Measurements from ENCODE around the gene OR56A4.
A peak's percentile ranks its signal among the peaks of the same experiment; 100 is the strongest.
"Not testable (repeated sequence)": the region's sequence is repeated elsewhere in the genome, so short reads cannot be mapped to it uniquely, and the experiment has no call there.

Gene OR56A4, protein sequence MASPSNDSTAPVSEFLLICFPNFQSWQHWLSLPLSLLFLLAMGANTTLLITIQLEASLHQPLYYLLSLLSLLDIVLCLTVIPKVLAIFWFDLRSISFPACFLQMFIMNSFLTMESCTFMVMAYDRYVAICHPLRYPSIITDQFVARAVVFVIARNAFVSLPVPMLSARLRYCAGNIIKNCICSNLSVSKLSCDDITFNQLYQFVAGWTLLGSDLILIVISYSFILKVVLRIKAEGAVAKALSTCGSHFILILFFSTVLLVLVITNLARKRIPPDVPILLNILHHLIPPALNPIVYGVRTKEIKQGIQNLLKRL

DNA sequence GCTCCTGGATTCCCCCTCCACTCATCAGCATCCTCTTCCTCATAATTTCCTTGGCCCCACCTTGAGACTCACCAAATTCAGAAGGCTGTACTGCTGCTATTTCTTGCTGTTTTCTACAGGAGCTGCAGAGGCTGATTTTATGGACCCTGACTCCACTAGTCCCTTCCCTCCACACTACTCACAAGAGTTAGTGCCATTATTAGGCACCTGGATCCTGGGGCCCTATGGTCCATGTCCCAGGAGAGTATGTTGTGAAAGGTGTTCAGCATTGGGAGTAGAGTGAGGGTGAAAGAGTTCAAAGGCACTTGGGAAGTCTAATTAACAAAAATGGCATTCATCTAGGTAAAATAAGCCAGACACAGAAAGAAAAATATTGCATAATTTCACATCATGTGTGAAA, at the start of gene OR56A4:
OR56A4 (minus strand) TSS at position 101 of the 400 bp plus-strand sequence. CDS start 3,954 bp downstream, outside the sequence.
- DNase-seq = no peak

DNA sequence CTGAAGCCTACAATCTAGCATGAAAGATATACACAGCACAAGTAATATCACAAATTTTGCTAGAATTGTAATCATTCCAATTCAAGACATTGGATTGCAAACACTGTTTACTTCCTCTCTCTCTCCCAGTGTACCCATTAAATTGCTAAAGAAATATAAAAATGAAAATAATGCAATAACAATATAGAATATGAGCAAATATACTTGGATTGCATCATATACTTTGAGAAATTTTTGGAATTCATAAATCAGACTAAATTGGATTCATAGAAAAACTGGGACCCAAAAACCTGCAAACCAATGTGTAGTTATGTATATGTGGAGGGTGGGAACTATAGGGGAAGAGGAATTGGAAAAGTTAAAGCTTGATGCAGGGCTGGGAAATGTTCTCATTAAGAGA, 48.8 kb upstream of the OR56A4 start:
- DNase-seq = no peak

DNA sequence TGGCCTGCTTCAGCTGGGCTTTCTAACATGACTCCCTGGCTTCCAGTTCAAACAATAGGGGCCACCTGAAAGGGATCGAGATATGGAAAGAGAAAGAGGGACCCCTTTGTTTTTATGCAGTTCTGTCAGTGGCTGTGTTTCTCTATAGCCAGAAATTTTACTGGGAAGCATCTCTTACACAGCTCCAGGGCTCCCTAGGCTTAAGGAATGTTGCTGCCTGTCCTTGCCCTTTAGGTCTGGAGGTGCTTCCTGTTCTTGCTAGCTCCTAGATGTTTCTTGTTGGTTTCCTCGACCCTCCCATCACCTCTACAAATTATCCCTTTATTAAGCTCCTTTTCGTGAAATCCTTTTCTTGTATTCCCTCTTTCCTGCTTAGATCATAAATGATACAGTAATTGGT, 45.6 kb upstream of the OR56A4 start:
- DNase-seq = no peak

DNA sequence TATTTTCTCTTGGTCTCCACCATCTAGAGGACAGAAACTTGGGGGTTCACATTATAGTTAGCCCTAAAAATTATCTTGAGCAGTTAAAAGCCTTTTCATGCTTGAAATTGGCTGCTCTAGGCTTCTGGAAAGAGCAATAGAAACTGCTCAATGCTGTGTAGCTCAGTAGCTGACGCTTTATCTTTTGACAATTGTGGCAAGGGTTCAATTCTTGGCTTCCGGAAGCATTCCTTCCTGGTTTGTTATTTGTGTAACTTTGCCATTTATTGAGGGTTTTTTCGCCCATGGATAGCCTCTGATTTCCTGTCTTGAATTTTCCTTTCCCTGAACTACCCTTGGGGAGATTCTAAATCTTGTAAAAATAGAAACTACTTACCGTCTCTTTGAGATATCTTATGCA, 34.1 kb upstream of the OR56A4 start:
- DNase-seq = no peak

DNA sequence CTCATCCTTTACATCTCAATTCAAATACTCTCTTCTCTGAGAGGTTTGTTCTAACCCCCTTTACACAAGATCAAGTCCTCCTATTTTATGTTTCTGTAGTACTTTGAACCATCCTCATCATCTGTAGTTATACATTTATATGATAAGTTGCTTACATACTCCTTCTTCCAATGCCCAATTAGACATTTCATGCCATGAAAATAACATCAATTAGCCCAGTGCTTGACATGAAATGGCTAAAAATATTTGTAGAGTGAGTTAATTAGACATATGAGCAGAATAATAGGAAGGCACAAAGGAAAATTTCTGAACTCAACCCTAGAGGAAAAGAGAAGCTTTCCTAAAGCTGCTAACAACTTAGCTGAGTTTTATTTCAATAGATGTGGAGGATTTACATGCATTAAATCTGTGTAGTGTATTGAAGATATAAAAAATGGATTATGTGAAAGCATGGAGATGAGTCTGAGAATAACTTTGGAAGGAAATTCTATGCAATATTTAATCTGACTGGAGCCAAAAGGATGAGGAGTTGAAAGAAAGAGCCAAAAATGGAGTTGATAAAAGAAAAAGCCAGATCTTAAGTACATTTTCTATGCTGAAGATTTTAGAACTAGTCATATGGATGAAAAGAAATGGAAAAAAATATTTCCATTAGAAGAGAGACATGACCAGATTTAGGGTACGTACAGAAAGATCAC, 24.1 kb upstream of the OR56A4 start, which contains the start of gene OR56A1:
OR56A1 (minus strand) TSS at position 51 of the 698 bp plus-strand sequence. CDS start 3,066 bp downstream, outside the sequence.
- no peak for DNase-seq

DNA sequence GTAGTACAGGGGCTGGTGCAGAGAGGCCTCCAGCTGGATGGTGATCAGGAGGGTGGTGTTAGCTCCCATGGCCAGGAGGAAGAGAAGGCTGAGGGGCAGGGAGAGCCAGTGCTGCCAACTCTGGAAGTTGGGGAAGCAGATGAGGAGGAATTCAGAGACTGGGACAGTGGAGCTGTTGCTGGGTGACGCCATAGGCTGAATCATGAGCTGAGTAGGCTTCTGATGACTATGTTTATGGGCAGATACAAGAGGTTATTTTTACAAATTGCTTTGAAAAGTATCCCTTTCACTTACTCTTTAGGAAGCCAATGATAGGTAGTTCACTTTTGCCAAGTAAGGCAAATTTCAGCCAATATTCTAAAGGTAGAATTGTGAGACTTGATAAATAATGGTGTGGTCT, 20.8 kb upstream of the OR56A4 start:
- no peak for DNase-seq

DNA sequence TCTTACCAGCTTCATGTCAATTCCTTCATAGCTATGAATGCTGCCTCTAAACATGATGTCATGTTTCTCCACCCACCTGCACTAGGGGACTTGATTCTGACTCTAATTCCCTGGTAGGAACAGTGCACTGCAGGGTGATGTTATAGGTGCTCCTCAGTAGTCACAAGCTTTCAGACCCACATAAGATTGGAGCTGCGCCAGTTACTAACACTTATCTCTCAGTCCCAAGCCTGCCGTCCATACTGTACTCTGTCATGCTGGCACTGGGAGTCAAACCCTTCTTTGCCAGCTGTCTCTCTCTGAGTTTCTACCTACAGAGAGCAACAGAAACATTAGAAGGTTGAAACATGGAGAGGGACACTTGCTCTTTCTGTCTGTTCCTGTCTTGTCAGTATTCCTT, 18.3 kb upstream of the OR56A4 start:
- no peak for DNase-seq

DNA sequence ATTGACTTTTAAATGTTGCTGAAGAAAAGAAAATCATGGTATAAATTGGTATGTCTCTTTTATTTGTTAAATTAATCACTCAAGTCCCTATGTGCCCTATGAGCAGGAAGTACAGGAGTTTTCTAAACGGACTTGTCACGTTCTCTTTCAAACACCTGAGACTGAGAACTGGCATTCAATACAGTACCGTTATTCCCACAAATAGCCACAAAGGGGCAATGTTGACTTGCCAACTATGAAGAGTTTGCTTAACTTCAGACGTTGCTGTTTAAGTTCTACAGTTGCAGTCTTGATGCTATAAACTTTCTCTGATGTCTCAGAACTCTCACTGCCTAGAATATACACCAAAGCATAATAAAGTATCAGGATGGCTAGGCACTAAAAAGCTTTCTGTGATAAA, 16.2 kb upstream of the OR56A4 start:
- DNase-seq = no peak

DNA sequence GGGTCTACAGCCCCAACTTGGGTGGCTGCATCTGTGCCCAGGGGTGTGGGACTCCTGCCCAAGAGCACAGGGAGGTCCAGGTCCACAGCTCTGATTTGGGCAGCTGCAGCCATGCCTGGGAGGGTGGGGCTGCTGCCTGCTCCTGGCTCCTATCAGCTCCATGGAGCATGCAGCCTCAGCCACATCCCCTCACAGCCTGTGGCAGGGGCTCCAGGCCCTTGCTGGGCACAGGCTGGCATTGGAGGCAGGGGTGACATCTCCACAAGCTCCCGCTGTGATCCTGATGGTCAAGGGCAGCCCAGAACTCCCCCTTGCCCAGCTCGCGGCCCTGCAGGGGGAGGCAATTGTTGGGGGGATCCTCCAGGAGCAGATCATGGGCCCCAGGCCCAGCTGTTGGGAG, 6.3 kb upstream of the OR56A4 start:
- no peak for DNase-seq

DNA sequence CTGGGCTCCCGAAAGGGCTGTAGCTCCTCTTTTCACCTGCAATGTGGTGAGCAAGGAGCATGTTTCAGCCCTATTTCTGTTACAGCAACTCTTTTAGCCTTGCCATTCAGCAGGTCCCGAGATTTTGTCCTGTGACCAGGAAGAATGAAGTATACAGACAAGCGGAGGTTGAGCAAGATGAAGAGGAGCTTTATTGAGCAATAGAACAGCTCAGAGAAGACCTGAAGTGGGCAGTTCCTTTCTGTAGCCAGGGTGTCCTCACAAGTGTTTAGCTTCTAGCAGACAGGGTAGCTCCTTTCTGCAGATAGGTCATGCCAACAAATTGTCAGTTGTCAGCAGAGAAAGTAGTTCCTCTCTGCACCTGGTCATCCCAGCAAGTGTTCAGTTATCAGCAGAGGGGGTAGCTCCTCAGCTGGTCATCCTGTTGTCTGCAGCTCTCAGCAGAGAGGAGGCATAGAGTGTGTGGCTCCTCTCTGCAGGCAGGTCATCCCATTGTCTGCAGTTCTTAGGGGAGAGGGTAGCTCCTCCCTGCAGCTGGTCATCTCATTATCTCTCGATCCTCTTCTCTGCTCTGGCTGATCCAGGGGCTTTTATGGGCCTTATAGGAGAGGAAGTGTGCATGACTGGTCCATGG, 5.4 kb upstream of the OR56A4 start:
- no peak for DNase-seq

DNA sequence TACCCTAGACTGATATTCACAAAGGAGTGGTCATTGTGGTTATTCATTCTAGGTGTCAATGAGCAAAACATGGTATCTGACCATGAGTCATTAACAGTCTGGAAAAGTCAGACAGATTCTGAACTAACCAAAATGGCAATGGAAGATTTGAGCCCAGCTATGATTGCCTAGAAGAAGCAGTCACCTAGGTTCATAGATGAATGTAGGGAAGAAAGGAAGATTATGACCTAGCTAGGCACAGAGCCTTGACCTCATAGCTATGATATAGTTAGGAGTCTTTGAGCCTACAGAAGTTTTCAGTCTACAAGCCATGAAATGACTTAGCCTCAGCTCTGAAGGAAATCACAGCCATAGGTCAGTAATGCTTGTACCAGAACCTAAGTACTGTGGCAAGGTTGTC, 351 bp downstream of the OR56A4 start:
- no peak for DNase-seq

DNA sequence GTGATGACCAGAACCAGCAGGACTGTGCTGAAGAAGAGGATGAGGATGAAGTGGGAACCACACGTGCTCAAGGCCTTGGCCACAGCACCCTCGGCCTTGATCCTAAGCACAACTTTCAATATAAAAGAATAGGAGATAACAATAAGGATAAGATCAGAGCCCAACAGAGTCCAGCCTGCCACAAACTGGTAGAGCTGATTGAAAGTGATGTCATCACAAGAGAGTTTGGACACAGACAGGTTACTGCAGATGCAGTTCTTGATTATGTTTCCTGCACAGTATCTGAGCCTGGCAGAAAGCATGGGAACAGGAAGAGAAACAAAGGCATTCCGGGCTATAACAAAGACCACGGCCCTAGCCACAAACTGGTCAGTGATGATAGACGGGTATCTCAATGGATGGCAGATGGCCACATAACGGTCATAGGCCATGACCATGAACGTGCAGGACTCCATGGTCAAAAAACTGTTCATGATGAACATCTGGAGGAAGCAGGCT, 4.5 kb downstream of the OR56A4 start:
- no peak for DNase-seq

DNA sequence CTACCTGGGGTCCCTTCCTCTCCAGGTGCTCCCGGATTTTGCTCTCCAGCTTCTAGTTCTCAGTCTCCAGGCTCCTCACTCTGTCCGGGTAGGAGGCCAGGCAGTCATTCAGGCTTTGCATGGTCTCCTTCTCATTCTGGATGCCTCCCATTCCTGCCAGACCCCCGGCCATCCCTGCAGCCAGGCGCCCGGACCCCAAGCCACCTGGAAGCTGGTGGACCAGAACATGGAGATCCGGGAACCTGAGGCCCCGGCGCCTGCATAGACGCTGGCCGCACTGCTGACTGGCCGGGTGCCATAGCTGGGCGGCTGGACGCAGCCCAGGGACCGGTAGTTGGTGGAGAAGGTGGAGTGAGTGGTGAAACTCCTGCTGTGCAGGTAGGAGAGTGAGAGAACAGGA, 12.0 kb downstream of the OR56A4 start:
- DNase-seq = no peak

DNA sequence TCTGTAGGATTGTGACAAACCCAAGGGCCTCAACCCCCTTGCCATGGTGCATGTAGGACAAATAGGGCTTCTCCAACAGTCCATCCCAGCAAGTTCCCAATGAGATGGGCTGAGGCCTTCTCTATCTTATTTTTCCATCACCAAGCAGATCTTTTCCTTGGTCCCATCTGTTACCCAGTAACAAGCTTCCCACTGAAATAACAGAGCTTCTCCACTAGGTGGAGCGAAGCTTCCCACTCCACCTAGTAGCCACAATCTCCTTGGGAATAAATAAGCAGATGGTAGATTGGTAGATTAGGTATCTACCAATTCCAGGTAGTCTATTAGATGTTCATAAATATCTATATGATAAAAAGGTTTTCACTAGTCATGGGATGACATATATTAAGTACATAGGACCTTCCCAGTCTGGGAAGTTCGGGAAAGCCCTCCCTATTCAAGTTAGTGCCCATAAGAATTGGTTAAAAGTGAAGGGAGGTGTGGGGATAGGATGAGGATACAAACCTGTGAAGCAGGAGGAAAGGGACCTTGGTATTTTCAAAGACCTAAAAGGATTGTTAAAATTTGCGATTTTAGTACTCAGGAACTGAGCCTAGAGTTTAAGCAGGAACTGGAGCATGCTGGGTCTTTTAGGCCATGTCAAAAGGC, 14.0 kb downstream of the OR56A4 start:
- peak; percentile 33 for DNase-seq

DNA sequence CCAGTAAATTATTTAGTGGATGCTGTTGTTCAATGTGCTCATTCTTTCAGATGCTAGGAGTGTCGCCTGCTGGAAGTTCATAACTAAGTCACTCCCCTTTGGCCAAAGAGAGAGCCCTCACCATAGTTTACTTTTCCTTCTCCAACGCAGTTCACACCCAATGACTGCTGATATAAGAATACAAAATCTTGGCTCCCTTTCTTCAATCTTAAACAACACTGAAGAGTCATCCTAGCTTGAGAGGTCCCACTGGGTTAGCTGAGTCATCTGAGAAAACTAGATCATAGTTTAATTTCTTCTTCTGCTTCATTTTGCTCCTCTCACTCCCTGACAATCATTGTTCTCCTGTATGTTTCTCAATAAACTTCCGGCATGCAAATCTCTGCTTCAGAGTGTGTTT, 14.6 kb downstream of the OR56A4 start:
- no peak for DNase-seq

DNA sequence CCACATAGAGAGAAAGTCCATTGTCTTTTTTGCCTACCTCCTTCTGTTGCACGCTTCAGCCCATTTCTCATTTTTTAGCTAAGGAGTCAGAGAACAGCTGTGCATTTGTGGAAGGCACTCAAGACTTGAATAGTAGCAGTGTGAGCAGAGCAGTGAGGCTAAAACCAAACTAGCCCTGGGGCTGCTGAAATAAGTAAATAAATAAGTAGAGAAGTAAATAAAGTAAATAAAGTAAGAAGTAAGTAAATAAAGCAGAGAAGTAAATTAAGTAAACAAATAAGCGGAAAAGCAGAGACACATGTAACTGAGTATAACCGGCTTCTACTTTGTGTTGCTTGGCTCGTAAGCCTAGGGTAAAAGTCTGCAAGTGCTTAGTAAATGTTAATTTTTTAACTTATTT, 17.5 kb downstream of the OR56A4 start:
- DNase-seq = no peak

DNA sequence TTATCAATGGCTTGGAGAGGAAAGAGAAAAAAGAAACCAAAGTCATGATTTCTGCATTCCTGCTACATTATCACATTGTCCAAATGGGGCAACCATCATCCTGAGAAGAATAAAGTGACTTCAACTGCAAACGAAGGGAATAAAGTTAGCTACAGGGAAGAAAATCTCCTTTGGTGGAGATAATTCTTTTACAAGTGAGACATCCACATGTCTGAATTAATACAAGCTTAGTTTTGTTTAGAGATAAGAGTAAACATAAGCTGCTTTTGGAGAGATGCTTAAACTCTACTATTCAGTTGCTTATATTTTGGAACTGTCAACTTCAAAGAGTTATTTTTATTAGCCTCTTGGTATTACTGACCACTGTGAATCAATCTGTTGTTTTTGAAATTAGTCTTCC, 19.9 kb downstream of the OR56A4 start, which contains the start of gene OR52L1:
OR52L1 (minus strand) TSS at position 101 of the 400 bp plus-strand sequence; CDS start at position 46, 55 bp downstream.
- DNase-seq = no peak

DNA sequence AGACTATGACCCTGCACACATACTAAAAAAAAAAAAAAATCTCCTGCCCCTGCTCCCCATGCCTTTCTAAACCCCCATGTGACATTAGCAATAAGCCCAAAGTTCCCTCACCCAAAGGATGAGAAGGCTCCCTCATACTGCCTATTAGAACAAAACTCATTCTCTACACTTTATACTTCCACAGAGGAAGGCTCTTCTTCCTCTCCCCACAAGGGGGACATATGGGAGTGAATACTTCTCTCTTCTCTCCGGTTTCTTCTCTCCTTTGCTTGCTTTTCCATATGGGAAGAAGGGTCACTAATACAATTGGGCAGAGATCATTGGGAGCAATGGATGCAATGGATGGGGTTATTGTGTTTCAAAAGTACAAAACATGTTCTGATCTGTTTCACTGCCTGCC, 23.3 kb downstream of the OR56A4 start:
- no peak for DNase-seq

DNA sequence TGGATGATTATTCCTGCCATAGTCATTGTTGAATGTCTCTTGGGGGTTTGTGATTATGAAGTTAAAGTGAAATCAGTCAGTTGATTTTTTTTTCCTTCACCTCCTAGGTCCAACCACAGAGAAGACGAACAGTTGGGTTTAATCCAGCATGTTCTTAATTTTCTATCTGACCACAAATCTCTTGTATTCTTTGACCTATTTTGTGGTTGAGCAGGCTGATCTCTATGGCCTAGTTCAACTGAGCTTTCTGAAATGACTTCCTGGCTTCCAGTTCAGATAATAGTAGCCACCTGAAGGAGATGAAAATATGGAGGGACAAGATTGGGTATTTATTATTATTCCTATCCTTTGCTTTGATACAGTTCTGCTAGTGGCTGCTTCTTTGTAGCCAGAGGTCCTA, 33.2 kb downstream of the OR56A4 start:
- no peak for DNase-seq

DNA sequence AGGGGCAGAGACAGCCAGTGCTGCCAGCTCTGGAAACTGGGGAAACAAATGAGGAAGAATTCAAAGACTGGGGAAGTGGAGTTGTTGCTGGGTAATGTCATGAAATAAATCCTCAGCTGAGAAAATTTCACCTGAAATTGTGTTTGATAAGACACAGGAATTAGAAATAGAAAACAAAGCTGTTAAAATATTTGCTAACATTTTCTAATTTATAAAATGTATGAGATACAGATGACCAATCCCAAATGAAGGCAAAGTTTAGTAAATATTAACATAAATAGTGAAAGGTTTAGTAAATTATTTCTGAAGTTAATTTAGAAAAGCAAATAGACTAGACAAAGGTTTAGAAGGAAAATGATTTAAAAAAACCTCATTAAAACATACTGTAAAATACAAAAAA, 38.4 kb downstream of the OR56A4 start, which contains the start of gene OR56A5:
OR56A5 (minus strand) TSS at position 101 of the 400 bp plus-strand sequence; CDS start at position 101, 0 bp downstream.
- DNase-seq = no peak

DNA sequence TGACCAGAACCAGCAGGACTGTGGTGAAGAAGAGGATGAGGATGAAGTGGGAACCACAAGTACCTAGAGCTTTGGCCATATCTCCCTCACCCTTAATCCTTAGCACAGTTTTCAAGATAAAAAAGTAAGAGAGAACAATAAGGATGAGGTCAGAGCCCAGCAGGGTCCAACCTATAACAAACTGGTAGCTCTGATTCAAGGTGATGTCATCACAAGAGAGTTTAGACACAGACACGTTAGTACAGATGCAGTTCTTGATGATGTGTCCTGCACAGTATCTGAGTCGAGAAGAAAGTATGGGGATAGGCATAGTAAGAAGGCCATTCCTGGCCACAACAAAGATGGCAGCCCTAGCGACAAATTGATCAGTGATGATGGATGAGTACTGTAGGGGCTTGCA, 39.0 kb downstream of the OR56A4 start:
- no peak for DNase-seq

DNA sequence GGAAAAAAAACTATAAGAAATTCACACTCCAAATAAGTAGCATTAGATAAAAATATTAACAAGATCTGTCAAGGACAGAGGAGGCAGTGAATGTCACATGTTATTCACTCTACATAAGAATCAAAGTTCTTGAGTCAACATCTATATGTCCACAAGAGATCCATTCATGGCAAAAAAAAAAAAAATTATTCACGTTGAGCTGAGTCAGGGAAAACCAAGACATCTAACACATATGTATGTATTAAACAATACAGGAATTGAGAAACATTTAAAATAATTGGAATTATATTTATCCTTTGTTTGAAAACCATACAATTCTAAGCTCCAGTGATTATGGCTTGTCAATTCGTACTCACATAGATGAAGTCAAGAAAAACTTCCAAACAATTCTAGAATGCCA, 39.8 kb downstream of the OR56A4 start:
- no peak for DNase-seq

DNA sequence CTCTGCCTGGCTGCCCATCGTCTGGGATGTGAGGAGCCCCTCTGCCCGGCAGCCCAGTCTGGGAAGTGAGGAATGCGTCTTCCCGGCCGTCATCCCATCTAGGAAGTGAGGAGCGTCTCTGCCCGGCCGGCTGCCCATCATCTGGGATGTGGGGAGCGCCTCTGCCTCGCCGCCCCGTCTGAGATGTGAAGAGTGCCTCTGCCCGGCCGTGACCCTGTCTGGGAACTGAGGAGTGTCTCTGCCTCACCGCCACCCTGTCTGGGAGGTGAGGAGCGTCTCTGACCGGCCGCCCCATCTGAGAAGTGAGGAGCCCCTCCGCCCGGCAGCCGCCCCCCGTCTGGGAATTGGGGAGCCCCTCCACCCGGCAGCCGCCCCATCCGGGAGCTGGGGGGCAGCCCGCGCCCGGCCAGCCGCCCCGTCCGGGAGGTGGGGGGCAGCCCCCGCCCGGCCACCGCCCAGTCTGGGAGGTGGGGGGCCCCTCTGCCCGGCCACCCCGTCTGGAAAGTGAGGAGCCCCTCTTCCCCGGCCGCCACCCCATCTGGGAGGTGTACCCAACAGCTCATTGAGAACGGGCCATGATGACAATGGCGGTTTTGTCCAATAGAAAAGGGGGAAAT, 45.9 kb downstream of the OR56A4 start:
- not testable (repeated sequence) for DNase-seq

All from 8988T (cell line).